ENCODE measurements around the gene ZNF789. TPM values are rescaled to one million over a fixed set of nuclear protein-coding genes. Genes with fewer than 3 reads are reported as not detected.

ZNF789 gene
- 59.3 and 60.0 TPM in 2 replicates for total RNA-seq (2013; cell fraction: nucleolus; rRNA removed)
- 22.7 and 27.5 TPM in 2 replicates for total RNA-seq (2014; rRNA removed)
- total RNA-seq (2014; rRNA removed; fragmentation: Illumina TruSeq; extraction: Trizol): 22.4 and 25.0 TPM in 2 replicates
- 17.2 and 19.9 TPM in 2 replicates for total RNA-seq (2021)
- 14.6 TPM for polyA plus RNA-seq (2011; ENCODE audit: low read depth)
- polyA plus RNA-seq (2011; rRNA removed): 44.6 and 53.1 TPM in 2 replicates
- 23.4 and 24.4 TPM in 2 replicates for polyA plus RNA-seq (2011; cell fraction: cytosol; rRNA removed)
- 37.6 and 46.0 TPM in 2 replicates for polyA plus RNA-seq (2011; cell fraction: nucleus; rRNA removed)
- 17.3 and 20.1 TPM in 2 replicates for polyA plus RNA-seq (2012)
- polyA plus RNA-seq (2014; fragmentation: Illumina TruSeq; extraction: Trizol): 30.1 and 37.0 TPM in 2 replicates
- 1 to 10 TPM; 5.6 to 6.0 TPM for polyA plus RNA-seq (2014; fragmentation: Nextera tagmentation; extraction: Ambion mirVana)
- polyA plus RNA-seq (2014; rRNA removed): 27.2 and 32.2 TPM in 2 replicates
- 10 to 100 TPM; 18.4 to 19.6 TPM for polyA plus RNA-seq (2016; fragmentation: Nextera tagmentation; extraction: Ambion mirVana)
- polyA minus RNA-seq (2011; rRNA and poly(A)+ RNA removed): 14.2 and 18.7 TPM in 2 replicates
- polyA minus RNA-seq (2011; cell fraction: cytosol; rRNA and poly(A)+ RNA removed): 2.9 and 7.6 TPM in 2 replicates
- polyA minus RNA-seq (2011; cell fraction: nucleus; rRNA and poly(A)+ RNA removed): 14.0 and 29.2 TPM in 2 replicates
- percentile 67 among the genes with signal in this experiment for Bru-seq, nascent RNA
- BruChase-seq, experiment 1, labeled RNA remaining after a 6-hour chase: percentile 73 among the genes with signal in this experiment
- BruChase-seq, experiment 2, labeled RNA remaining after a 2-hour chase: percentile 73 among the genes with signal in this experiment
- long read RNA-seq, experiment 1, partial matches to known transcripts: 0 of 7 reads
- long read RNA-seq, experiment 1, other reads (novel, unspliced or antisense): 5 of 7 reads
- long read RNA-seq, experiment 2, transcript ZNF789-201 (5 exons, 1,654 nt): major isoform, 8 of 43 reads
- long read RNA-seq, experiment 2, partial matches to known transcripts: 0 of 43 reads
- long read RNA-seq, experiment 2, other reads (novel, unspliced or antisense): 25 of 43 reads

DNA sequence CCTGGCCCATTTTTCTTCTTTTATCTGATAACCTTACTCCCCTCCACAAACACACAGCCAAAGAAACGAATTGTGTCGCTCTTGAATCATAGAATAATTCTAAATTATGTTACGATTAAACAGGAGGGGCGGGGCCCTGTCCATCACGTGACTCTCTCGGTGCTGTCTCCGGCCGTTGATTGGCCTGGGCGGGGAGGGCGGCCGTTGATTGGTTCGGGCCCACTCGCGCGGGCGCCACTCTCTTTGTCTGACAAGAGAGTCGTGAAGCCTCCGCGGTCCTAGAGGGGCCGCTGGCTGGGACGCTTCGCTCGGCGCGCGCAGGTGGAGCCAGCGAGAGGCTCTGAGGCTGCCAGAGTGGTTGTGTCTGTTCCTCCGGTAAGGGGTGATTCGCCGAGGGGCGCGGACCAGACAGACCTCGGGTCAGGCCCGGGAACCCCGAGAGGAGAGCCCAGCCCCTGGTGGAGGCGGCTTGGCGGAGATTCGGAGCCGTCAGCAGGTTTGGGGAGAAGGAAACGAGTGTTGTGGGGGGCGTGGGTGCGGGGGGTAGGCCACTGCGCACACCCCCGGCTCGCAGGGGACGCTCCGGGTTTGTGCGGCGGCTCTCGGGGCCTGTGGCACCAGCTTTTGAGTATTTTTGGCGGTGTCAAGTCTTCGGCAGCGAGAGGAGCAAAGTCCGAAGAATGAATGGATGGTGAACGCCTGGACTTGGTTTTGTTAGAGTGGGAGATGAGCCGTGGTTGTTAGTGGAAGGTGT is at the start of gene ZNF789:
Gene ZNF789, plus strand, starts transcription at position 330 of the 754 bp plus-strand sequence. CDS start 3,567 bp downstream, outside the sequence.
- BruUV-seq (replicated peaks): TSS peak; percentile 88
- peak within 1 kb of the TSS; percentile 85 for H3K4me2 ChIP-seq (ENCODE audit: control insufficient read depth, insufficient read depth)
- FAIRE-seq: peak; percentile 77
- 1% methylated on average over 51 of the region's 56 CpGs for WGBS (ENCODE audit: insufficient coverage, insufficient replicate concordance, low lambda C conversion rate, missing lambda C conversion rate)
- peak within 1 kb of the TSS; percentile 86 for H3K4me3 ChIP-seq
- peak; percentile 70 for DNase-seq (ENCODE audit: low read depth, low spot score)
- intact Hi-C loops (cut with micrococcal nuclease; ENCODE audit: unreplicated experiment) (loop anchor here (2.0 kb wide), 1 partner anchor 28 kb away; the partner anchor contains the start of gene ZNF394), in situ Hi-C loops (cut with MboI) (no loop called here)
- H3K36me3 ChIP-seq (ENCODE audit: control insufficient read depth in 2 of 2, insufficient read depth in 2 of 2, low read length in 1 of 2): peaks cover 2 to 4% of the 10 kb centered on the region in 2 experiments; a peak in 3 of 4 replicates
- H4K20me1 ChIP-seq (ENCODE audit: control insufficient read depth, insufficient read depth): no peaks in the 10 kb centered on the region
- no peaks in the 10 kb centered on the region for H3K9me3 ChIP-seq (replicated peaks; ENCODE audit: control insufficient read depth, insufficient read depth, low read length)
- SMC1A ChIA-PET (ENCODE audit: uncharacterized antibody, unreplicated experiment): interaction anchor here (0.8 to 1.7 kb wide), 6 partner anchors 7 to 367 kb away, joined by 3 to 7 read pairs (median 3); partner anchors contain the start of genes ATP5MF, CPSF4 and PTCD1
- peak within 1 kb of the TSS; percentile 91 for H3K9ac ChIP-seq (ENCODE audit: control insufficient read depth, insufficient read depth, low read length)
- H3K4me1 ChIP-seq (ENCODE audit: control insufficient read depth, insufficient read depth, low read length): no peaks in the 10 kb centered on the region
- POLR2A ChIA-PET: interaction anchor here (0.7 to 1.4 kb wide), 5 partner anchors 26 to 138 kb away, joined by 3 to 10 read pairs (median 4); partner anchors contain the start of genes ZKSCAN5 and ZNF394
- peak within 1 kb of the TSS; percentile 88 for H3K27ac ChIP-seq (ENCODE audit: control insufficient read depth, insufficient read depth)
- RAD21 ChIA-PET (ENCODE audit: unreplicated experiment): interaction anchor here (0.8 to 1.3 kb wide), 7 partner anchors 25 to 368 kb away, joined by 3 to 4 read pairs (median 3); partner anchors contain the start of genes BUD31, PDAP1 and ZKSCAN5
- peak; percentile 99 for ATAC-seq
- CTCF ChIA-PET: interaction anchor here (1.0 kb wide), 2 partner anchors 27 to 32 kb away, joined by 3 read pairs; partner anchors contain the start of genes ZKSCAN5 and ZNF394
- peaks cover 36% of the 10 kb centered on the region for H3K79me2 ChIP-seq (ENCODE audit: control insufficient read depth, insufficient read depth, low read length)
- H2AFZ ChIP-seq (ENCODE audit: control insufficient read depth, low read depth, low read length): peak within 1 kb of the TSS; percentile 94
- no peaks in the 10 kb centered on the region for H3K27me3 ChIP-seq (replicated peaks in 1 of 2; ENCODE audit: control insufficient read depth in 2 of 2, insufficient read depth in 2 of 2, low read length in 1 of 2)
- TF ChIP-seq MEF2B (IDR thresholded peaks at IDR 0.05; ENCODE audit: partially characterized antibody, poor library complexity, severe bottlenecking) (peak; percentile 39), BHLHE40 (IDR thresholded peaks at IDR 0.05; ENCODE audit: borderline replicate concordance in 1 of 2, low read depth in 2 of 2, low read length in 1 of 2) (peak; percentile 75 to 92), NFYB (IDR thresholded peaks at IDR 0.05; ENCODE audit: insufficient read depth, low read depth, low read length) (peak; percentile 95), STAT1 (conservative IDR thresholded peaks at IDR 0.05) (0 out of 2 replicates have a peak, but pooled peaks have one; percentile 53), SIX5 (IDR thresholded peaks at IDR 0.05; ENCODE audit: low read depth, low read length, severe bottlenecking) (no peak), EZH2 (IDR thresholded peaks at IDR 0.05; ENCODE audit: borderline replicate concordance, control insufficient read depth, low read depth, low read length) (no peak), TCF12 (IDR thresholded peaks at IDR 0.05; ENCODE audit: low read depth, low read length) (peak; percentile 49; the same call in 1 of the 2 replicates), POLR2A (IDR thresholded peaks at IDR 0.05; ENCODE audit: low read depth, low read length) (peak; percentile 92)
- TF ChIP-seq, protein P1, sequence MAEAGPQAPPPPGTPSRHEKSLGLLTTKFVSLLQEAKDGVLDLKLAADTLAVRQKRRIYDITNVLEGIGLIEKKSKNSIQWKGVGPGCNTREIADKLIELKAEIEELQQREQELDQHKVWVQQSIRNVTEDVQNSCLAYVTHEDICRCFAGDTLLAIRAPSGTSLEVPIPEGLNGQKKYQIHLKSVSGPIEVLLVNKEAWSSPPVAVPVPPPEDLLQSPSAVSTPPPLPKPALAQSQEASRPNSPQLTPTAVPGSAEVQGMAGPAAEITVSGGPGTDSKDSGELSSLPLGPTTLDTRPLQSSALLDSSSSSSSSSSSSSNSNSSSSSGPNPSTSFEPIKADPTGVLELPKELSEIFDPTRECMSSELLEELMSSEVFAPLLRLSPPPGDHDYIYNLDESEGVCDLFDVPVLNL (IDR thresholded peaks at IDR 0.05; ENCODE audit: low read depth, low read length): peak; percentile 78
- TF ChIP-seq, protein P2, sequence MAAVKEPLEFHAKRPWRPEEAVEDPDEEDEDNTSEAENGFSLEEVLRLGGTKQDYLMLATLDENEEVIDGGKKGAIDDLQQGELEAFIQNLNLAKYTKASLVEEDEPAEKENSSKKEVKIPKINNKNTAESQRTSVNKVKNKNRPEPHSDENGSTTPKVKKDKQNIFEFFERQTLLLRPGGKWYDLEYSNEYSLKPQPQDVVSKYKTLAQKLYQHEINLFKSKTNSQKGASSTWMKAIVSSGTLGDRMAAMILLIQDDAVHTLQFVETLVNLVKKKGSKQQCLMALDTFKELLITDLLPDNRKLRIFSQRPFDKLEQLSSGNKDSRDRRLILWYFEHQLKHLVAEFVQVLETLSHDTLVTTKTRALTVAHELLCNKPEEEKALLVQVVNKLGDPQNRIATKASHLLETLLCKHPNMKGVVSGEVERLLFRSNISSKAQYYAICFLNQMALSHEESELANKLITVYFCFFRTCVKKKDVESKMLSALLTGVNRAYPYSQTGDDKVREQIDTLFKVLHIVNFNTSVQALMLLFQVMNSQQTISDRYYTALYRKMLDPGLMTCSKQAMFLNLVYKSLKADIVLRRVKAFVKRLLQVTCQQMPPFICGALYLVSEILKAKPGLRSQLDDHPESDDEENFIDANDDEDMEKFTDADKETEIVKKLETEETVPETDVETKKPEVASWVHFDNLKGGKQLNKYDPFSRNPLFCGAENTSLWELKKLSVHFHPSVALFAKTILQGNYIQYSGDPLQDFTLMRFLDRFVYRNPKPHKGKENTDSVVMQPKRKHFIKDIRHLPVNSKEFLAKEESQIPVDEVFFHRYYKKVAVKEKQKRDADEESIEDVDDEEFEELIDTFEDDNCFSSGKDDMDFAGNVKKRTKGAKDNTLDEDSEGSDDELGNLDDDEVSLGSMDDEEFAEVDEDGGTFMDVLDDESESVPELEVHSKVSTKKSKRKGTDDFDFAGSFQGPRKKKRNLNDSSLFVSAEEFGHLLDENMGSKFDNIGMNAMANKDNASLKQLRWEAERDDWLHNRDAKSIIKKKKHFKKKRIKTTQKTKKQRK (IDR thresholded peaks at IDR 0.05; ENCODE audit: low read depth, low read length): no peak
- TF ChIP-seq, protein P3, sequence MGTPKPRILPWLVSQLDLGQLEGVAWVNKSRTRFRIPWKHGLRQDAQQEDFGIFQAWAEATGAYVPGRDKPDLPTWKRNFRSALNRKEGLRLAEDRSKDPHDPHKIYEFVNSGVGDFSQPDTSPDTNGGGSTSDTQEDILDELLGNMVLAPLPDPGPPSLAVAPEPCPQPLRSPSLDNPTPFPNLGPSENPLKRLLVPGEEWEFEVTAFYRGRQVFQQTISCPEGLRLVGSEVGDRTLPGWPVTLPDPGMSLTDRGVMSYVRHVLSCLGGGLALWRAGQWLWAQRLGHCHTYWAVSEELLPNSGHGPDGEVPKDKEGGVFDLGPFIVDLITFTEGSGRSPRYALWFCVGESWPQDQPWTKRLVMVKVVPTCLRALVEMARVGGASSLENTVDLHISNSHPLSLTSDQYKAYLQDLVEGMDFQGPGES (IDR thresholded peaks at IDR 0.05): peak; percentile 73; the same call in 1 of the 2 replicates
